Measurements from ENCODE around the gene OR51S1.
"Not testable (repeated sequence)": the region's sequence is repeated elsewhere in the genome, so short reads cannot be mapped to it uniquely, and the experiment has no call there.

The OR51S1 gene

GRCh38 chr11:4809246-4809645 lies 39.8 kb downstream of the OR51S1 start:
- H3K4me3 ChIP-seq (replicated peaks; ENCODE audit: low read depth, low read length), result no peak overlapping the region
- no peak for TF ChIP-seq CTCF (IDR thresholded peaks at IDR 0.05; ENCODE audit: low read length, missing control alignments)
- no peak for DNase-seq (ENCODE audit: low read depth)

- DNase-seq (ENCODE audit: low read depth), result no peak
- H3K4me3 ChIP-seq (replicated peaks; ENCODE audit: low read depth, low read length), result no peak overlapping the region
- no peak for TF ChIP-seq CTCF (IDR thresholded peaks at IDR 0.05; ENCODE audit: low read length, missing control alignments)
Observed at GRCh38 chr11:4808476-4808875, 40.5 kb downstream of the OR51S1 start.

GRCh38 chr11:4804280-4804679 lies 44.7 kb downstream of the OR51S1 start, which contains the start of gene OR52R1:
Gene OR52R1 (minus strand): TSS chr11:4804380. CDS start chr11:4804380, 0 bp downstream.
- no peak for TF ChIP-seq CTCF (IDR thresholded peaks at IDR 0.05; ENCODE audit: low read length, missing control alignments)
- DNase-seq (ENCODE audit: low read depth), result no peak
- no peak within 1 kb of the TSS for H3K4me3 ChIP-seq (replicated peaks; ENCODE audit: low read depth, low read length)

DNA sequence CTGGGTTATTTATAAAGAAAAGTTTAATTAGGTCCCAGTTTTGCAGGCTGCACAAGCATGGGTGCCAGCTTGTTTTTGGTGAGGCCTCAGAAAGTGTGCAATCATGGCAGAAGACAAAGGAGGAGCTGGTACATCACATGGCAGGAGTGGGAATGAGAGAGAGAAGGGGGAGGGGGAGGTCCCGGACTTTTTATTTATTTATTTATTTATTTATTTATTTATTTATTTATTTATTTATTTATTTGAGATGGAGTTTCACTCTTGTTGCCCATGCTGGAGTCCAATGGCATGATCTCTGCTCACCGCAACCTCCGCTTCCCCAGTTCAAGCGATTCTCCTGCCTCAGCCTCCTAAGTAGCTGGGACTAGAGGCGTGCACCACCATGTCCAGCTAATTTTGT lies 47.7 kb downstream of the OR51S1 start:
- DNase-seq (ENCODE audit: low read depth); H3K4me3 ChIP-seq (replicated peaks; ENCODE audit: low read depth, low read length): not testable (repeated sequence)

- TF ChIP-seq CTCF (IDR thresholded peaks at IDR 0.05; ENCODE audit: low read length, missing control alignments), result no peak
- DNase-seq (ENCODE audit: low read depth), result no peak
- H3K4me3 ChIP-seq (replicated peaks; ENCODE audit: low read depth, low read length), result no peak overlapping the region
Observed at GRCh38 chr11:4798427-4799183, 50.4 kb downstream of the OR51S1 start.
